HCT116 (cell line): ENCODE measurements around the gene PIP4K2A. TPM values are rescaled to one million over a fixed set of nuclear protein-coding genes. Genes with fewer than 3 reads are reported as not detected.

Source experiments
- ATAC-seq: fragments of 200-7000 bp; cut with Tn5 transposase; 2 replicates; pipeline ENCODE4 v1.9.1; 2020; ENCODE audit warnings: mild to moderate bottlenecking, moderate library complexity
- BruUV-seq: library from RNA; stranded (reverse); fragments of 400-500 nt; replicated peaks from 2 replicates; lab custom pipeline; 2021; lab: Mats Ljungman, UMichigan
- CTCF ChIA-PET: fragments of 300-600 bp; sonication (Branson Sonifier 250); formaldehyde crosslinking; loops from one replicate; lab custom pipeline; 2021; ENCODE audit warnings: antibody characterized with exemption; lab: Charles Lee
- POLR2A ChIA-PET: fragments of 300-600, 350-600 bp; sonication (Branson Sonifier 250); formaldehyde crosslinking; loops from one replicate; lab custom pipeline; 2021; ENCODE audit warnings: antibody characterized with exemption; lab: Charles Lee
- RAD21 ChIA-PET, 2 experiments: fragments of 300-600 bp; sonication (Branson Sonifier 250); formaldehyde crosslinking; loops; one replicate each; lab custom pipeline; 2023; ENCODE audit warnings: low total read pairs in 2 of 2; ENCODE audit not compliant: uncharacterized antibody in 2 of 2, unreplicated experiment in 2 of 2, low non-redundant PET in 1 of 2; lab: Charles Lee
- DNase-seq: peaks from one replicate; pipeline ENCODE4 v3.0.0-alpha.2; 2010; ENCODE audit warnings: low read depth, low spot score
- H2AFZ ChIP-seq: fragments of 200-600 bp; shearing (Covaris generic), sonication (generic); 2 replicates; pipeline ENCODE4 v1.6.1; 2017; ENCODE audit warnings: low read depth, mixed run types, mixed read lengths, antibody characterized with exemption, low read length; ENCODE audit not compliant: poor library complexity, severe bottlenecking
- H3K27ac ChIP-seq: 2 replicates; pipeline ENCODE4 v1.5.1; 2012; ENCODE audit warnings: low read depth, low read length
- H3K27me3 ChIP-seq: fragments of 200-600 bp; sonication (generic); 2 replicates; pipeline ENCODE4 v1.6.1; 2016; ENCODE audit warnings: mixed run types, low read length, mixed read lengths; ENCODE audit not compliant: insufficient read depth
- H3K36me3 ChIP-seq, 2 experiments: fragments of 200-500 bp in 1 of 2; fragments of 200-600 bp in 1 of 2; sonication (Bioruptor generic) in 1 of 2; sonication (generic) in 1 of 2; 2 replicates each; pipeline versions ENCODE4 v1.5.1 to v1.6.1; 2014 to 2016; ENCODE audit warnings: low read length in 2 of 2, inconsistent platforms in 1 of 2, mixed read lengths in 1 of 2, mixed run types in 1 of 2; ENCODE audit not compliant: insufficient read depth in 2 of 2, control insufficient read depth in 1 of 2
- H3K4me1 ChIP-seq, 2 experiments: fragments of 200-600 bp in 1 of 2; sonication (generic) in 1 of 2; 2 replicates each; pipeline versions ENCODE4 v1.5.1 to v1.6.1; 2012 to 2017; ENCODE audit warnings: low read length in 2 of 2, inconsistent platforms in 1 of 2, mild to moderate bottlenecking in 1 of 2, mixed read lengths in 1 of 2, mixed run types in 1 of 2, moderate library complexity in 1 of 2; ENCODE audit not compliant: insufficient read depth in 2 of 2, control insufficient read depth in 1 of 2
- H3K4me2 ChIP-seq: fragments of 200-600 bp; sonication (generic); 2 replicates; pipeline ENCODE4 v1.6.1; 2017; ENCODE audit warnings: mixed run types, low read length, mixed read lengths
- H3K4me3 ChIP-seq, 2 experiments: fragments of 200-600 bp in 1 of 2; sonication (generic) in 1 of 2; replicated peaks in 1 of 2; 2 replicates each; pipeline ENCODE4 v1.5.1; 2011 to 2016; ENCODE audit warnings: low read length in 2 of 2, control low read depth in 1 of 2, low read depth in 1 of 2, mild to moderate bottlenecking in 1 of 2, mixed read lengths in 1 of 2, mixed run types in 1 of 2
- H3K79me2 ChIP-seq: fragments of 200-600 bp; sonication (generic); 2 replicates; pipeline ENCODE4 v1.6.1; 2017; ENCODE audit warnings: mild to moderate bottlenecking, mixed run types, low read length, moderate library complexity, mixed read lengths; ENCODE audit not compliant: insufficient read depth
- H3K9ac ChIP-seq: fragments of 200-600 bp; sonication (generic); 2 replicates; pipeline ENCODE4 v1.6.1; 2016; ENCODE audit warnings: low read length, mixed read lengths
- H3K9me2 ChIP-seq: fragments of 200-600 bp; sonication (generic), shearing (Covaris generic); 2 replicates; pipeline ENCODE4 v1.6.1; 2017; ENCODE audit warnings: mixed run types, mild to moderate bottlenecking, moderate library complexity; ENCODE audit not compliant: insufficient read depth
- H3K9me3 ChIP-seq, 2 experiments: fragments of 200-500 bp in 1 of 2; fragments of 200-600 bp in 1 of 2; sonication (Bioruptor generic) in 1 of 2; sonication (generic) in 1 of 2; 2 replicates each; pipeline ENCODE4 v1.6.1; 2014 to 2017; ENCODE audit warnings: low read length in 2 of 2, mixed read lengths in 2 of 2, inconsistent platforms in 1 of 2, low read depth in 1 of 2, mild to moderate bottlenecking in 1 of 2, mixed run types in 1 of 2, moderate library complexity in 1 of 2; ENCODE audit not compliant: control insufficient read depth in 1 of 2, insufficient read depth in 1 of 2
- H4K20me1 ChIP-seq: fragments of 200-600 bp; sonication (generic), shearing (Covaris generic); 2 replicates; pipeline ENCODE4 v1.6.1; 2017; ENCODE audit warnings: mixed run types, mild to moderate bottlenecking, moderate library complexity; ENCODE audit not compliant: insufficient read depth
- CBX3 ChIP-seq: IDR thresholded peaks from 2 replicates; pipeline ENCODE4 v1.6.1; 2012; ENCODE audit warnings: low read depth
- CEBPB ChIP-seq: IDR thresholded peaks from 2 replicates; pipeline ENCODE4 v1.6.1; 2012; ENCODE audit warnings: low read depth
- JUND ChIP-seq: IDR thresholded peaks from 2 replicates; pipeline ENCODE4 v1.6.1; 2012
- POLR2A ChIP-seq: IDR thresholded peaks from 2 replicates; pipeline ENCODE4 v1.7.0; 2011; ENCODE audit warnings: borderline replicate concordance; ENCODE audit not compliant: insufficient read depth, insufficient read length; ENCODE audit errors: extremely low read depth
- RAD21 ChIP-seq: IDR thresholded peaks from 2 replicates; pipeline ENCODE4 v1.6.1; 2012; ENCODE audit warnings: low read depth, mild to moderate bottlenecking
- SIN3A ChIP-seq: IDR thresholded peaks from 2 replicates; pipeline ENCODE4 v1.6.1; 2012; ENCODE audit warnings: low read depth
- SRF ChIP-seq: IDR thresholded peaks from 2 replicates; pipeline ENCODE4 v1.6.1; 2012; ENCODE audit warnings: low read depth
- ZFX ChIP-seq: fragments of 450-650 bp; IDR thresholded peaks from 2 replicates; pipeline ENCODE4 v1.6.1; 2017
- intact Hi-C: fragments of 100-400 bp; cut with micrococcal nuclease; formaldehyde crosslinking; loops from 2 replicates; pipeline ENCODE4 v1.10.0; 2022
- total RNA-seq: library from RNA; stranded (reverse); gene quantifications from one replicate; pipeline ENCODE4 v1.2.1, GENCODE V29; 2021; ENCODE audit not compliant: unreplicated experiment
- TF ChIP-seq, protein P1 (sequence below), 3 experiments: fragments of 200-600 bp in 1 of 3; sonication (generic) in 1 of 3; IDR thresholded peaks in 2 of 3; conservative IDR thresholded peaks in 1 of 3; 2 replicates each; pipeline ENCODE4 v1.5.1; 2012 to 2017; ENCODE audit warnings: low read depth in 2 of 3, low read length in 2 of 3, antibody characterized with exemption in 1 of 3, borderline replicate concordance in 1 of 3, control low read depth in 1 of 3, mild to moderate bottlenecking in 1 of 3, mixed read lengths in 1 of 3, mixed run types in 1 of 3, moderate library complexity in 1 of 3; ENCODE audit not compliant: insufficient read depth in 1 of 3
- TF ChIP-seq, protein P2 (sequence below): IDR thresholded peaks from 2 replicates; pipeline ENCODE4 v1.6.1; 2012

The PIP4K2A gene
- total RNA-seq, 1 experiment from 2014 or later, result 41.9 TPM

- RAD21 ChIA-PET, result no interaction called here
- H3K9ac ChIP-seq, result no peak overlapping the region
- H3K4me2 ChIP-seq, result no peak overlapping the region
- H3K27me3 ChIP-seq, result no peaks in the 10 kb centered on the region
- no peaks in the 10 kb centered on the region for H3K9me3 ChIP-seq
- H3K36me3 ChIP-seq, result peaks cover 0 to 6% of the 10 kb centered on the region in 2 experiments; a peak in 1 of 4 replicates
- no peak overlapping the region for H3K4me3 ChIP-seq
- no TSS peak for BruUV-seq
- CTCF ChIA-PET, result no interaction called here
- intact Hi-C loops, result loop anchor here (10.0 kb wide), 1 partner anchor 560 kb away; no protein-coding TSS in a partner anchor
- no peak overlapping the region for H2AFZ ChIP-seq
- POLR2A ChIA-PET, result no interaction called here
- TF ChIP-seq, protein P1, sequence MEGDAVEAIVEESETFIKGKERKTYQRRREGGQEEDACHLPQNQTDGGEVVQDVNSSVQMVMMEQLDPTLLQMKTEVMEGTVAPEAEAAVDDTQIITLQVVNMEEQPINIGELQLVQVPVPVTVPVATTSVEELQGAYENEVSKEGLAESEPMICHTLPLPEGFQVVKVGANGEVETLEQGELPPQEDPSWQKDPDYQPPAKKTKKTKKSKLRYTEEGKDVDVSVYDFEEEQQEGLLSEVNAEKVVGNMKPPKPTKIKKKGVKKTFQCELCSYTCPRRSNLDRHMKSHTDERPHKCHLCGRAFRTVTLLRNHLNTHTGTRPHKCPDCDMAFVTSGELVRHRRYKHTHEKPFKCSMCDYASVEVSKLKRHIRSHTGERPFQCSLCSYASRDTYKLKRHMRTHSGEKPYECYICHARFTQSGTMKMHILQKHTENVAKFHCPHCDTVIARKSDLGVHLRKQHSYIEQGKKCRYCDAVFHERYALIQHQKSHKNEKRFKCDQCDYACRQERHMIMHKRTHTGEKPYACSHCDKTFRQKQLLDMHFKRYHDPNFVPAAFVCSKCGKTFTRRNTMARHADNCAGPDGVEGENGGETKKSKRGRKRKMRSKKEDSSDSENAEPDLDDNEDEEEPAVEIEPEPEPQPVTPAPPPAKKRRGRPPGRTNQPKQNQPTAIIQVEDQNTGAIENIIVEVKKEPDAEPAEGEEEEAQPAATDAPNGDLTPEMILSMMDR (IDR thresholded peaks at IDR 0.05 in 2 of 3, conservative IDR thresholded peaks at IDR 0.05 in 1 of 3; ENCODE audit: borderline replicate concordance in 1 of 3, insufficient read depth in 1 of 3, low read depth in 2 of 3, low read length in 2 of 3), result no peak
- TF ChIP-seq, protein P2, sequence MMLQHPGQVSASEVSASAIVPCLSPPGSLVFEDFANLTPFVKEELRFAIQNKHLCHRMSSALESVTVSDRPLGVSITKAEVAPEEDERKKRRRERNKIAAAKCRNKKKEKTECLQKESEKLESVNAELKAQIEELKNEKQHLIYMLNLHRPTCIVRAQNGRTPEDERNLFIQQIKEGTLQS, result no peak
- no peak for TF ChIP-seq JUND
- no peaks in the 10 kb centered on the region for H3K4me1 ChIP-seq
- DNase-seq (no peak), ATAC-seq (no peak)
- H3K27ac ChIP-seq, result no peak overlapping the region
- no peaks in the 10 kb centered on the region for H3K79me2 ChIP-seq
- H4K20me1 ChIP-seq, result 0 out of 2 replicates have a peak, but pooled peaks cover 6% of the 10 kb centered on the region
- no peaks in the 10 kb centered on the region for H3K9me2 ChIP-seq
Measured at GRCh38 chr10:22554461-22555182, 159.8 kb downstream of the PIP4K2A start.

GRCh38 chr10:22553452-22553995 is 160.9 kb downstream of the PIP4K2A start:
- ChIA-PET CTCF (no interaction called here), POLR2A (no interaction called here), RAD21 (no interaction called here)
- no peak overlapping the region for H3K4me3 ChIP-seq
- TF ChIP-seq JUND (no peak), POLR2A (no peak), SRF (no peak), ZFX (no peak), CEBPB (no peak), RAD21 (no peak), CBX3 (no peak), SIN3A (no peak)
- no peaks in the 10 kb centered on the region for H3K4me1 ChIP-seq
- no peak for ATAC-seq
- no peaks in the 10 kb centered on the region for H3K27me3 ChIP-seq
- intact Hi-C loops, result loop anchor here (10.0 kb wide), 1 partner anchor 559 kb away; no protein-coding TSS in a partner anchor
- no peak overlapping the region for H3K27ac ChIP-seq
- no peaks in the 10 kb centered on the region for H3K79me2 ChIP-seq
- H3K36me3 ChIP-seq, result peaks cover 0 to 6% of the 10 kb centered on the region in 2 experiments; a peak in 2 of 4 replicates
- no peaks in the 10 kb centered on the region for H3K9me3 ChIP-seq
- no peak overlapping the region for H3K4me2 ChIP-seq
- 0 out of 2 replicates have a peak, but pooled peaks cover 6% of the 10 kb centered on the region for H4K20me1 ChIP-seq
- no peak overlapping the region for H2AFZ ChIP-seq
- no peak overlapping the region for H3K9ac ChIP-seq
- DNase-seq, result no peak
- no peaks in the 10 kb centered on the region for H3K9me2 ChIP-seq
- no TSS peak for BruUV-seq
